HG03442 (cell line): ENCODE measurements around the gene PRDM16.

ENCODE experiments used
- ATAC-seq: cut with Tn5 transposase; IDR thresholded peaks from one replicate; pipeline ENCODE4 v1.9.1; 2021; ENCODE audit warnings: mild to moderate bottlenecking, moderate library complexity; ENCODE audit not compliant: unreplicated experiment

PRDM16 gene

GRCh38 chr1:3464649-3465025 lies 395.6 kb downstream of the PRDM16 start:
- ATAC-seq, result no peak

- no peak for ATAC-seq
These were observed 396.3 kb downstream of the PRDM16 start for GRCh38 chr1:3465091-3465934.

GRCh38 chr1:3465935-3466321 lies 396.9 kb downstream of the PRDM16 start:
- no peak for ATAC-seq

GRCh38 chr1:3466366-3467075 lies 397.5 kb downstream of the PRDM16 start:
- no peak for ATAC-seq

GRCh38 chr1:3467096-3468036 lies 398.4 kb downstream of the PRDM16 start:
- no peak for ATAC-seq

GRCh38 chr1:3468236-3469103 lies 399.5 kb downstream of the PRDM16 start:
- no peak for ATAC-seq

GRCh38 chr1:3469104-3469848 lies 400.3 kb downstream of the PRDM16 start:
- ATAC-seq, result no peak

GRCh38 chr1:3469849-3470649 lies 401.0 kb downstream of the PRDM16 start:
- ATAC-seq, result no peak

- ATAC-seq, result no peak
These were observed 401.8 kb downstream of the PRDM16 start for GRCh38 chr1:3470650-3471355.

GRCh38 chr1:3471356-3472087 lies 402.5 kb downstream of the PRDM16 start:
- ATAC-seq, result no peak

GRCh38 chr1:3472088-3472850 lies 403.3 kb downstream of the PRDM16 start:
- ATAC-seq, result no peak

GRCh38 chr1:3472906-3473305 lies 403.9 kb downstream of the PRDM16 start:
- ATAC-seq, result no peak

GRCh38 chr1:3473381-3473844 lies 404.4 kb downstream of the PRDM16 start:
- no peak for ATAC-seq

GRCh38 chr1:3474016-3474415 lies 405.0 kb downstream of the PRDM16 start:
- no peak for ATAC-seq

- ATAC-seq, result no peak
These were observed 405.4 kb downstream of the PRDM16 start for GRCh38 chr1:3474421-3474820.

- no peak for ATAC-seq
These were observed 407.0 kb downstream of the PRDM16 start for GRCh38 chr1:3475839-3476573.
